IMR-90 (cell line): ENCODE measurements around the gene STX16. TPM values are rescaled to one million over a fixed set of nuclear protein-coding genes. Genes with fewer than 3 reads are reported as not detected.

Source experiments
- MXI1 ChIP-seq: IDR thresholded peaks from 2 replicates; pipeline ENCODE4 v1.6.1; 2012; ENCODE audit warnings: low read depth, mild to moderate bottlenecking, low read length, moderate library complexity, borderline replicate concordance
- NFE2L2 ChIP-seq: fragments of 150-350 bp; IDR thresholded peaks from 2 replicates; pipeline ENCODE4 v1.6.1; 2016; ENCODE audit warnings: low read depth, mild to moderate bottlenecking, low read length
- RCOR1 ChIP-seq: IDR thresholded peaks from 2 replicates; pipeline ENCODE4 v1.6.1; 2012; ENCODE audit warnings: mild to moderate bottlenecking, low read length, improper control_type of control experiment; ENCODE audit not compliant: insufficient replicate concordance
- polyA plus RNA-seq, 3 experiments: library from polyadenylated mRNA; depleted of rRNA; stranded (reverse); fragments of >200 nt; gene quantifications; 2 replicates each; pipeline ENCODE4 v1.2.3, GENCODE V29; 2012; ENCODE audit warnings: low replicate concordance in 1 of 3
- total RNA-seq: library from RNA; depleted of rRNA; stranded (reverse); fragments of >200 nt; gene quantifications from 2 replicates; pipeline ENCODE4 v1.2.3, GENCODE V29; 2012
- TF ChIP-seq, protein P1 (sequence below): conservative IDR thresholded peaks from 2 replicates; pipeline ENCODE4 v1.5.1; 2012; ENCODE audit warnings: mild to moderate bottlenecking, low read depth, low read length, improper control_type of control experiment

STX16 gene
- total and polyA plus RNA-seq, 2 of the 4 experiments (the other 2 are of a cell fraction) = 26.9 to 58.2 TPM

DNA sequence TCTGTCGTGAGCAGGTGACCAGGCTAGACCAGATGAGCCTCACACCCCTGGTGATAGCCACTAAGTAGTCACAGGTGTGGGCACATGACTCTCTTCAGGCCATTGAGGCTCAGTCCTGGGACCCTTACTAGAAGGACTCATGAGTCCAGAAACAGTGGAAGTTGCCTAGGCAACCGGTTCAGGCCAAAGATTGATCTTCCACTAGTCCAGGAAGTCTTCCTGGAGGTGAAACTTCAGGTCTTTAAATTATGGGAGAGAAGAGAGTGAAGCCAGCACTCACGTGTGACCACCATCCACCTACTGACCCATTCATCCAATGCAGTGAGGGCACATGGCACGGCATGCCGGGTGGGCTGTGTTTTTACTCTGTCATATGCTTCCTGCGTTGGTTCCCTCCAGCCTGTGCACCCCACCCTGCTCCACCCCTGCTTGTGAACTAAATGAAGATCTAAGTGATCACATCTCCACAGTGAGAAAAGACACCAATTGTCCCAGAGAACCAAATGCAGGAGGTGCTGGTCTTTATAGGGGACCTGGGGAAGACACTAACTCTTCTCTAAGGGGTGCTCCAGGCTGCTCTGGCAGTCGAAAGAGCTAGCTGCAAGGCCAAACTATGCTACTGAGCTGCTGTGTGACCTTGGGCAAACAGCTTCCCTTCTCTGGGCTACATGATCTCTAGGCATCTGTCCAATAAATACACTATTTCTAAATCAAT is 12.5 kb upstream of the STX16 start (continued):
- TF ChIP-seq RCOR1 (no peak), MXI1 (no peak), NFE2L2 (no peak)
- TF ChIP-seq, protein P1, sequence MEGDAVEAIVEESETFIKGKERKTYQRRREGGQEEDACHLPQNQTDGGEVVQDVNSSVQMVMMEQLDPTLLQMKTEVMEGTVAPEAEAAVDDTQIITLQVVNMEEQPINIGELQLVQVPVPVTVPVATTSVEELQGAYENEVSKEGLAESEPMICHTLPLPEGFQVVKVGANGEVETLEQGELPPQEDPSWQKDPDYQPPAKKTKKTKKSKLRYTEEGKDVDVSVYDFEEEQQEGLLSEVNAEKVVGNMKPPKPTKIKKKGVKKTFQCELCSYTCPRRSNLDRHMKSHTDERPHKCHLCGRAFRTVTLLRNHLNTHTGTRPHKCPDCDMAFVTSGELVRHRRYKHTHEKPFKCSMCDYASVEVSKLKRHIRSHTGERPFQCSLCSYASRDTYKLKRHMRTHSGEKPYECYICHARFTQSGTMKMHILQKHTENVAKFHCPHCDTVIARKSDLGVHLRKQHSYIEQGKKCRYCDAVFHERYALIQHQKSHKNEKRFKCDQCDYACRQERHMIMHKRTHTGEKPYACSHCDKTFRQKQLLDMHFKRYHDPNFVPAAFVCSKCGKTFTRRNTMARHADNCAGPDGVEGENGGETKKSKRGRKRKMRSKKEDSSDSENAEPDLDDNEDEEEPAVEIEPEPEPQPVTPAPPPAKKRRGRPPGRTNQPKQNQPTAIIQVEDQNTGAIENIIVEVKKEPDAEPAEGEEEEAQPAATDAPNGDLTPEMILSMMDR = no peak
